Lung (tissue), 12 donors: ENCODE data around the gene CELF1. TPM values are rescaled to one million over a fixed set of nuclear protein-coding genes. Genes with fewer than 3 reads are reported as not detected.

Source experiments
- ATAC-seq: fragments of 200-7000 bp; cut with Tn5 transposase; one replicate; pipeline ENCODE4 v1.9.1; 2020; ENCODE audit warnings: moderate number of reproducible peaks; ENCODE audit not compliant: insufficient read depth, low FRiP score
- DNase-seq, 3 donors: peaks; one replicate each; pipeline ENCODE4 v3.0.0-alpha.2; 2013 to 2017
- H3K27ac ChIP-seq, 2 donors: one replicate each; pipeline ENCODE4 v1.5.1; 2013; ENCODE audit warnings: mild to moderate bottlenecking in 2 of 2, moderate library complexity in 2 of 2, control low read depth in 1 of 2, inconsistent platforms in 1 of 2, low read depth in 1 of 2, low read length in 1 of 2
- H3K27me3 ChIP-seq, 3 donors: one replicate each; pipeline ENCODE4 v1.5.1; 2013; ENCODE audit warnings: low read length in 2 of 3; ENCODE audit not compliant: control insufficient read depth in 3 of 3, insufficient read depth in 3 of 3
- H3K36me3 ChIP-seq, 4 donors: one replicate each; pipeline ENCODE4 v1.5.1; 2013; ENCODE audit warnings: low read length in 4 of 4, mild to moderate bottlenecking in 1 of 4, moderate library complexity in 1 of 4; ENCODE audit not compliant: control insufficient read depth in 4 of 4, insufficient read depth in 4 of 4
- H3K4me1 ChIP-seq, 5 donors: one replicate each; pipeline ENCODE4 v1.5.1; 2013; ENCODE audit warnings: low read length in 5 of 5, mild to moderate bottlenecking in 2 of 5, moderate library complexity in 1 of 5; ENCODE audit not compliant: control insufficient read depth in 5 of 5, insufficient read depth in 5 of 5
- H3K4me3 ChIP-seq: one replicate; pipeline ENCODE4 v1.5.1; 2013; ENCODE audit warnings: mild to moderate bottlenecking, control low read depth, moderate library complexity
- H3K9ac ChIP-seq, 2 donors: one replicate each; pipeline ENCODE4 v1.5.1; 2013; ENCODE audit warnings: low read length in 2 of 2, control low read depth in 1 of 2; ENCODE audit not compliant: insufficient read depth in 1 of 2
- H3K9me3 ChIP-seq, 4 donors: one replicate each; pipeline ENCODE4 v1.5.1; 2013; ENCODE audit warnings: low read length in 3 of 4, mild to moderate bottlenecking in 1 of 4, moderate library complexity in 1 of 4; ENCODE audit not compliant: control insufficient read depth in 4 of 4, insufficient read depth in 3 of 4
- WGBS, 2 donors: extraction: QIAGEN DNeasy Blood & Tissue Kit; methylation state at CpG; one replicate each; pipeline ENCODE4 v1.1.7; 2013; 5-methylcytosine and 5-hydroxymethylcytosine counted together
- polyA plus RNA-seq, 2 donors: library from polyadenylated mRNA; stranded (reverse); fragments of 200-250 nt; gene quantifications; one replicate each; pipeline ENCODE4 v1.2.1, GENCODE V29; 2013
- total RNA-seq, 2 donors: library from RNA; depleted of rRNA in 1 of 2; stranded (reverse); fragments of >200 nt in 1 of 2; gene quantifications; one replicate each; pipeline ENCODE4 v1.2.1, GENCODE V29; 2014 to 2021
- TF ChIP-seq, protein P1 (sequence below): IDR thresholded peaks from 2 replicates; pipeline ENCODE4 v1.5.1; 2012; ENCODE audit warnings: mild to moderate bottlenecking; ENCODE audit errors: control extremely low read depth, extremely low read depth
- donor health status: control.
- donor health status: control.
- donor health status: Bipolar disorder and iron deficiency.
- donor health status: healthy.
- donor health status: DM: yes; HTN: yes; CAD: no.

CELF1 gene
- total and polyA plus RNA-seq, 4 donors, result 32.2 to 184 (median 63.8) TPM

DNA sequence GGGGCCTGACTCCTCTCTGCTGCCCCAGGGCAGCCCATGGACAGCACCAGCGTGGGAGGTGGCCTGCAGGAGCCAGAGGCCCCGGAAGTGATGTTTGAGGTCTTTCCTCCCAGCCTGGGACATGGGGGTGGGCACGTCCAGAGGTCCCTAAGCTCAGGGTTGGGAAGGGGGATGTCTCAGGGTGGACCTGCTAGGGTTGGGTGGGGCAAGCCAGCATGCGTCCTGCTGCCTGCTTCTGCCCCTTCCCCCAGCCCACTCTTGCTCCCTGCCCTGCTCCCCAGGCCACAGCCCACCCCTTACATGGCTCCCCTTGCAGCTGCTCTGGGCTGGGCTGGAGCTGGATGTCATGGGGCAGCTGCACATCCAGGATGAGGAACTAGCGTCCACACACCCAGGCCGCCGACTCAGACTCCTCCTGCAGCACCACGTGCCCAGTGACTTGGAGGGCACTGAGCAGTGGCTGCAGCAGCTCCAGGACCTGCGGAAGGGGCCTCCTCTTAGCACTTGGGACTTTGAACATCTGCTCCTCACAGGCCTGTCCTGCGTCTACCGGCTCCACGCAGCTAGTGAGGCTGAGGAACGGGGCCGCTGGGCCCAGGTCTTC is 34.9 kb upstream of the CELF1 start:
- H3K4me3 ChIP-seq, result no peak overlapping the region
- H3K4me1 ChIP-seq, result peaks cover 0 to 19% (median 0%) of the 10 kb centered on the region in 5 donors
- peaks cover 0 to 2% (median 0%) of the 10 kb centered on the region in 4 donors for H3K9me3 ChIP-seq
- ATAC-seq (peak; percentile 69), DNase-seq (no peak)
- TF ChIP-seq, protein P1, sequence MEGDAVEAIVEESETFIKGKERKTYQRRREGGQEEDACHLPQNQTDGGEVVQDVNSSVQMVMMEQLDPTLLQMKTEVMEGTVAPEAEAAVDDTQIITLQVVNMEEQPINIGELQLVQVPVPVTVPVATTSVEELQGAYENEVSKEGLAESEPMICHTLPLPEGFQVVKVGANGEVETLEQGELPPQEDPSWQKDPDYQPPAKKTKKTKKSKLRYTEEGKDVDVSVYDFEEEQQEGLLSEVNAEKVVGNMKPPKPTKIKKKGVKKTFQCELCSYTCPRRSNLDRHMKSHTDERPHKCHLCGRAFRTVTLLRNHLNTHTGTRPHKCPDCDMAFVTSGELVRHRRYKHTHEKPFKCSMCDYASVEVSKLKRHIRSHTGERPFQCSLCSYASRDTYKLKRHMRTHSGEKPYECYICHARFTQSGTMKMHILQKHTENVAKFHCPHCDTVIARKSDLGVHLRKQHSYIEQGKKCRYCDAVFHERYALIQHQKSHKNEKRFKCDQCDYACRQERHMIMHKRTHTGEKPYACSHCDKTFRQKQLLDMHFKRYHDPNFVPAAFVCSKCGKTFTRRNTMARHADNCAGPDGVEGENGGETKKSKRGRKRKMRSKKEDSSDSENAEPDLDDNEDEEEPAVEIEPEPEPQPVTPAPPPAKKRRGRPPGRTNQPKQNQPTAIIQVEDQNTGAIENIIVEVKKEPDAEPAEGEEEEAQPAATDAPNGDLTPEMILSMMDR, result no peak
- WGBS, 2 donors, result 30 to 63% methylated on average over 14 of the region's 14 CpGs
- H3K36me3 ChIP-seq, result peaks cover 13 to 19% (median 16%) of the 10 kb centered on the region in 4 donors
- H3K9ac ChIP-seq, result no peak overlapping the region
- H3K27me3 ChIP-seq, result peaks cover 0 to 7% (median 4%) of the 10 kb centered on the region in 3 donors
- peak overlapping the region in 1 of 2 donors; percentile 3 for H3K27ac ChIP-seq

DNA sequence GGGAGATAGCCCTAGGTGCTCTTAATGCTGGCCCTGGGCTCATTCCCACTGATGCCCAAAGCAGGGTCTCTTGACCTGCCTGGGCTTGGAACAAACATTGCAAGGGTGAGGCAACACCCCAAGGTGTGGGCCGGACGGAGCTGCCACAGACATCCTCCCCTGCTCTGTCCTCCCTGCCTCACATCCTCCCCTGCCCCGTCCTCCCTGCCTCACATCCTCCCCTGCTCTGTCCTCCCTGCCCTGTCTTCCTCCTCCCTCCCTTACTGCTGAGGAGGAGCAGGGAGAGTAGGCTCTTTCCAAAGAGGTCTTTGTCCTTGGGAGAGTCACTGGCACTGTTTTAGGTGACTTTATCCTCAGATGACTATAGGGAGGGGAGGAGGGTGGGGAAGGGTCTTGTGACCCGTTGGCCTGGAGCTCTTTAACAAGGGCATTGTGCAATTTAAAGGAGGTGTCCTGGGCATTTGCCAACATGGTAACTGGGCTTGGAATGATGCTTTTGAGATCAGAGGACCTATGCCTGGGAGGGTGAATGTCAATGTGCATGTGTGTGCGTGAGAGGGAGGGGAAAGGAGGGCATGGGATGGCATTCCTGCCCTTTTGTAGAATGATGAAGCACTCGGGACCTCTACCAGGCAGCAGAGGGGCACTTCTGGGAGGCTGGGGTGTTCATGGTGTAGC is 34.2 kb upstream of the CELF1 start:
- no peak overlapping the region for H3K9ac ChIP-seq
- no peak for ATAC-seq

GRCh38 chr11:47586098-47586855 is 33.3 kb upstream of the CELF1 start, which contains the start of gene FAM180B:
FAM180B (plus strand) TSS chr11:47586678; CDS start chr11:47586769, 91 bp downstream.
- peak within 1 kb of the TSS in 1 of 2 donors; percentile 3 for H3K27ac ChIP-seq
- TF ChIP-seq, protein P1, result no peak

More for the DNA sequence above, 34.2 kb upstream of the CELF1 start:
- TF ChIP-seq, protein P1, result no peak
- Histone ChIP-seq H3K36me3 (peaks cover 18 to 25% (median 22%) of the 10 kb centered on the region in 4 donors), H3K27me3 (peaks cover 0 to 3% (median 0%) of the 10 kb centered on the region in 3 donors), H3K4me1 (peaks cover 0 to 19% (median 0%) of the 10 kb centered on the region in 5 donors), H3K27ac (peak overlapping the region in 1 of 2 donors; percentile 3), H3K9me3 (peaks cover 0 to 2% (median 0%) of the 10 kb centered on the region in 4 donors), H3K4me3 (no peak overlapping the region)
- 46 to 62% methylated on average over 6 of the region's 6 CpGs for WGBS, 2 donors
- no peak for DNase-seq

More at GRCh38 chr11:47586098-47586855, 33.3 kb upstream of the CELF1 start, which contains the start of gene FAM180B:
- H3K9ac ChIP-seq, result no peak within 1 kb of the TSS
- peaks cover 27 to 30% (median 29%) of the 10 kb centered on the region in 4 donors for H3K36me3 ChIP-seq
- H3K4me1 ChIP-seq, result peaks cover 0 to 17% (median 0%) of the 10 kb centered on the region in 5 donors
- DNase-seq (peak in 1 of 3 donors; percentile 38), ATAC-seq (no peak)
- peaks cover 0 to 2% (median 0%) of the 10 kb centered on the region in 4 donors for H3K9me3 ChIP-seq
- no peak within 1 kb of the TSS for H3K4me3 ChIP-seq
- H3K27me3 ChIP-seq, result no peaks in the 10 kb centered on the region
- WGBS, 2 donors, result 78 to 84% methylated on average over 12 of the region's 12 CpGs
